Measurements from ENCODE around the gene CHST3.

GRCh38 chr10:72022228-72022627 lies 58.0 kb downstream of the CHST3 start:
- no peak for TF ChIP-seq CTCF (IDR thresholded peaks at IDR 0.05)
- no peak for TF ChIP-seq EP300 (IDR thresholded peaks at IDR 0.05)
- TF ChIP-seq POLR2A (IDR thresholded peaks at IDR 0.05), result no peak
